ENCODE results near the gene TMEM273.

TMEM273 gene

GRCh38 chr10:49158404-49158803 is 29.8 kb downstream of the TMEM273 start:
- H3K36me3 Mint-ChIP-seq: peaks cover 68 to 75% of the 10 kb centered on the region in 2 donors
- no peaks in the 10 kb centered on the region for H3K27me3 Mint-ChIP-seq
- no peak overlapping the region for H3K27ac Mint-ChIP-seq
- peaks cover 0 to 2% of the 10 kb centered on the region in 2 donors for H3K9me3 Mint-ChIP-seq
- DNase-seq (no peak), ATAC-seq (replicated peaks) (no peak)
- H3K4me1 Mint-ChIP-seq: peaks cover 7 to 11% of the 10 kb centered on the region in 2 donors
- no peak overlapping the region for H3K4me3 Mint-ChIP-seq

GRCh38 chr10:49157229-49157628 is 31.0 kb downstream of the TMEM273 start:
- no peak for ATAC-seq (replicated peaks)
- peaks cover 4 to 17% of the 10 kb centered on the region in 2 donors for H3K4me1 Mint-ChIP-seq
- H3K4me3 Mint-ChIP-seq: no peak overlapping the region
- H3K9me3 Mint-ChIP-seq: peaks cover 0 to 2% of the 10 kb centered on the region in 2 donors
- no peak for DNase-seq
- H3K36me3 Mint-ChIP-seq: peaks cover 62 to 63% of the 10 kb centered on the region in 2 donors
- H3K27me3 Mint-ChIP-seq: no peaks in the 10 kb centered on the region
- no peak overlapping the region for H3K27ac Mint-ChIP-seq

DNA sequence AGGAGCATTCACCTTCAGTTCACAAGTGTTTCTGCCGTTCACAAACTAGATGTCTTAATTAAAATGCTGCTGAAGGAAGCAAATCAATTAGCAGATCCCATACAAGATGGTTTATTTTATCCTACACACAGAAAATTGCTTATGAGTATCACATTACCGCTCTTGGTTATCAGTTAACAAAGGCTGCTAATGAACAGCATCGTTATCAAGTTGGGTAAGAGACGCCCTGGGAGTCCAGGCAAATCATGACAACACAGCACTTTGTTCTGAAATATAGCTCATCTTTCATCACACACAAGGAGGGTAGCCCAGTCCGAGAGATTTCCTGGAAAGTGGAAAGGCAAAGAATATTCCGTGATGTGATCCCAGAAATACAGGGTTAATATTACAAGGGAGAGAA is 33.5 kb downstream of the TMEM273 start:
- no peak overlapping the region for H3K4me3 Mint-ChIP-seq
- peaks cover 41 to 43% of the 10 kb centered on the region in 2 donors for H3K36me3 Mint-ChIP-seq
- peaks cover 7 to 11% of the 10 kb centered on the region in 2 donors for H3K27me3 Mint-ChIP-seq

DNA sequence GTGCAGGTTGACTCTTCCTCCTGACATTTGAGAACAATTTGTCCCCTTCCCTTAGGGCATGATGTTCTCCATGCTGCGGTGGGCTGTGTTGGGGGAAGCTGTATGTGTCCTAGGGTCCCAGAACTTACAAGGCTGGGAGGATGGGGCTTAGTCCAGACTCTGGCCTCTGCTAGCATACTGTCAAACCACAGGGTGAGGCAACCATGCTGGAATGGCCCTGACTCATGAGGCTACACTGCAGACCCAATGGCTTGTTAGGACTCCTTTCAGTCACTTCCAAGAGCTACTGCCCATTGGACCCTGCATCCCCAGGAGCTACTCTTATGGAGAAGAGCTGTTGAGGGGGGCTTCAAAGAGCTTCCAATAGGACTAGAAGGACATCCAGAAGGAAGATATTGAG is 34.2 kb downstream of the TMEM273 start:
- Mint-ChIP-seq H3K27me3 (peaks cover 7 to 13% of the 10 kb centered on the region in 2 donors), H3K9me3 (peaks cover 0 to 2% of the 10 kb centered on the region in 2 donors), H3K36me3 (peaks cover 37 to 40% of the 10 kb centered on the region in 2 donors), H3K4me3 (no peak overlapping the region), H3K27ac (no peak overlapping the region), H3K4me1 (peaks cover 2 to 17% of the 10 kb centered on the region in 2 donors)
- ATAC-seq (replicated peaks) (no peak), DNase-seq (no peak)

More for the DNA sequence above, 33.5 kb downstream of the TMEM273 start:
- ATAC-seq (replicated peaks): no peak
- peaks cover 2 to 17% of the 10 kb centered on the region in 2 donors for H3K4me1 Mint-ChIP-seq
- H3K27ac Mint-ChIP-seq: no peak overlapping the region
- DNase-seq: no peak
- peaks cover 0 to 2% of the 10 kb centered on the region in 2 donors for H3K9me3 Mint-ChIP-seq

DNA sequence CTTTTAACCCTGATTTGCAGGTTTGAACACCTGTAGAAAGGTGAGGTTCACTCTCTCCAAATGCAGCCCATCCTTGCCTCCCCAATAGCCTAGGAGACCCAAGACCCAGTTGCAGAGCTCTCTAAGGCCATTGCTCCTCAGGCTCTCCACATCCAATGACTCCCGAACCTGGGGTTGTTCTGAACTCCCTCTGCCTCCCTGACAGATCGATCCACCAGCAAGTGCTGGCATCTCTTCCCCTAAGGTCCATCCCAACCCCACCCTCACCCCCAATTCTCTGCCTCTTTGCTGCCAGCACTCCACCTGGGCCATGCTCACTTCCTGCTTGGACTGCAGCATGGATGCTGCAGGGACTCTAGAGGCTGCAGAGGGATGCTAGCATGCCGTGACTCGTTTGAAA is 35.1 kb downstream of the TMEM273 start:
- ATAC-seq (replicated peaks) (peak; percentile 8 to 22), DNase-seq (no peak)
- peaks cover 5 to 6% of the 10 kb centered on the region in 2 donors for H3K9me3 Mint-ChIP-seq
- H3K36me3 Mint-ChIP-seq: peaks cover 38 to 41% of the 10 kb centered on the region in 2 donors
- H3K4me3 Mint-ChIP-seq: no peak overlapping the region
- H3K27ac Mint-ChIP-seq: peak overlapping the region; percentile 15
- peaks cover 7 to 22% of the 10 kb centered on the region in 2 donors for H3K4me1 Mint-ChIP-seq
- peaks cover 11 to 17% of the 10 kb centered on the region in 2 donors for H3K27me3 Mint-ChIP-seq

GRCh38 chr10:49152663-49153062 is 35.5 kb downstream of the TMEM273 start:
- Mint-ChIP-seq H3K27me3 (peaks cover 13 to 22% of the 10 kb centered on the region in 2 donors), H3K27ac (no peak overlapping the region), H3K4me1 (peaks cover 7 to 22% of the 10 kb centered on the region in 2 donors), H3K36me3 (peaks cover 36 to 40% of the 10 kb centered on the region in 2 donors), H3K9me3 (peaks cover 7 to 8% of the 10 kb centered on the region in 2 donors), H3K4me3 (no peak overlapping the region)
- no peak for DNase-seq
- ATAC-seq (replicated peaks): peak; percentile 38 to 47

DNA sequence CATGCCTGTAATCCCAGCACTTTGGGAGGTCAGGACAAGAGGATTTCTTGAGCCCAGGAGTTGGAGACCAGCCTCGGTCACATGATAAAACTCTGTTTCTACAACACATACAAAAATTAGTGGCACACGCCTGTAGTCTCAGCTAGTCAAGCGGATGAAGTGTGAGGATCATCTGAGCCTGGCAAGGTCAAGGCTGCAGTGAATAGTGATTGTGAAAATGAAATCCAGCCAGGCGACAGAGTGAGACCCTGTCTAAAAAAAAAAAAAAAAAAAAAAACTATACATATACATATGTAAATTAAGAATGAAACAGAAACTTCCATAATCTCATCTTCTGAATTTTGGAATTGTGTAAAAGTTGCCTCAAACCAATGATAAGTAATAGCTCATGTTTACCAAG is 36.2 kb downstream of the TMEM273 start:
- no peak overlapping the region for H3K4me3 Mint-ChIP-seq
- peaks cover 7 to 19% of the 10 kb centered on the region in 2 donors for H3K4me1 Mint-ChIP-seq
- H3K27me3 Mint-ChIP-seq: peaks cover 13 to 23% of the 10 kb centered on the region in 2 donors
- H3K36me3 Mint-ChIP-seq: peaks cover 30 to 35% of the 10 kb centered on the region in 2 donors
- peaks cover 7 to 10% of the 10 kb centered on the region in 2 donors for H3K9me3 Mint-ChIP-seq
- ATAC-seq (replicated peaks): no peak
- H3K27ac Mint-ChIP-seq: no peak overlapping the region
- no peak for DNase-seq

- DNase-seq: no peak
- Mint-ChIP-seq H3K9me3 (peaks cover 7 to 10% of the 10 kb centered on the region in 2 donors), H3K4me3 (no peak overlapping the region), H3K4me1 (peaks cover 5 to 14% of the 10 kb centered on the region in 2 donors), H3K27me3 (peaks cover 13 to 23% of the 10 kb centered on the region in 2 donors), H3K36me3 (peaks cover 25 to 29% of the 10 kb centered on the region in 2 donors), H3K27ac (no peak overlapping the region)
- ATAC-seq (replicated peaks): no peak
Measured at GRCh38 chr10:49151481-49151880, 36.7 kb downstream of the TMEM273 start.

DNA sequence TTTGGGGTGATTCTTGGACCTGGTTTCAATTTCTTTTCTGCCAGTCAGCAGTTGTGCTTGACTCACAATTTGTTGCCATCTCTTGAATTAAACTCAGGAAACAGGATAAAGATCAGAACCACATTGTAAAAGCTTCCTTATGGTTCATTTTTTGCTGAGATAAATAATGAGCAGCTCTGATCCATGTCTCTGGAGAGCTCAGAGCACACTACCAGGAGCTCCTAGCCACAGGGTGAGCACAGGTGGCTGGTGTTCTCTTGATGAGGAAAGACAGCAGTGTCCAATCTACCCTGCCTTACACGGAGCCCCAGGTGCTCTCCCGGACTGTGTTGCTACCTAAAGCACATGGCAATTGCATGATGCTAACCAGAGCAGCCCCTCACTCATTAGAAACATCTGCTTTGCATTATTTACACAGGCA is 37.2 kb downstream of the TMEM273 start:
- H3K27ac Mint-ChIP-seq: no peak overlapping the region
- DNase-seq: no peak
- no peak overlapping the region for H3K4me3 Mint-ChIP-seq
- H3K27me3 Mint-ChIP-seq: peaks cover 17 to 27% of the 10 kb centered on the region in 2 donors
- ATAC-seq (replicated peaks): no peak
- peaks cover 7 to 10% of the 10 kb centered on the region in 2 donors for H3K9me3 Mint-ChIP-seq
- peaks cover 5 to 12% of the 10 kb centered on the region in 2 donors for H3K4me1 Mint-ChIP-seq
- H3K36me3 Mint-ChIP-seq: peaks cover 20 to 25% of the 10 kb centered on the region in 2 donors

GRCh38 chr10:49150426-49150825 is 37.8 kb downstream of the TMEM273 start:
- Mint-ChIP-seq H3K27me3 (peaks cover 20 to 31% of the 10 kb centered on the region in 2 donors), H3K4me3 (no peak overlapping the region), H3K36me3 (peaks cover 14 to 19% of the 10 kb centered on the region in 2 donors), H3K4me1 (peaks cover 5 to 12% of the 10 kb centered on the region in 2 donors), H3K9me3 (peaks cover 7 to 10% of the 10 kb centered on the region in 2 donors), H3K27ac (no peak overlapping the region)
- ATAC-seq (replicated peaks) (no peak), DNase-seq (no peak)

DNA sequence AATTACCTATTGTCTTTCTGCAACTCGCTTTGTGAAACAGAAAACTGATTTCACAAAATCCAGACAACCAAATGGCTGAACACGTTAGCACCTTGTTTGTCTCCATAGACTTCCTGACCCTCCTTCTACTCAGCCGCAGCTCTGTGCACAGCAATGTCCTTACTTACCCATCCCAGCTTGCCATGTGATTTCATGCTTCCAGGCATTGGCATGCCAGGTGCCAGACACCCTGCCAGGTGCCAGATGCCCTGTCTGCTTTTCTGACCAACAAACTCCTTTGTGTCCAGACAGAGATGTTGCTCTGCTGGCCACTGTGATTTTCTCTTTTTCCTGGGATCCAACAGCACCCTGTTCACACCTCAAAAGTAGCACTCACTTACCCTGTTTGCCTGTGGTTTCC is 38.3 kb downstream of the TMEM273 start:
- Mint-ChIP-seq H3K9me3 (peaks cover 7 to 10% of the 10 kb centered on the region in 2 donors), H3K4me3 (no peak overlapping the region), H3K27me3 (peaks cover 23 to 32% of the 10 kb centered on the region in 2 donors), H3K36me3 (peaks cover 9 to 13% of the 10 kb centered on the region in 2 donors), H3K27ac (no peak overlapping the region), H3K4me1 (peaks cover 5 to 12% of the 10 kb centered on the region in 2 donors)
- DNase-seq (no peak), ATAC-seq (replicated peaks) (no peak)

- peaks cover 17 to 23% of the 10 kb centered on the region in 2 donors for H3K27me3 Mint-ChIP-seq
- no peak for ATAC-seq (replicated peaks)
- H3K27ac Mint-ChIP-seq: peak overlapping the region; percentile 48
- H3K4me3 Mint-ChIP-seq: no peak overlapping the region
- H3K36me3 Mint-ChIP-seq: peaks cover 3 to 5% of the 10 kb centered on the region in 2 donors
- peaks cover 7 to 11% of the 10 kb centered on the region in 2 donors for H3K9me3 Mint-ChIP-seq
- H3K4me1 Mint-ChIP-seq: peaks cover 5 to 6% of the 10 kb centered on the region in 2 donors
- DNase-seq: no peak
Measured at GRCh38 chr10:49144058-49144720, 44.0 kb downstream of the TMEM273 start.

DNA sequence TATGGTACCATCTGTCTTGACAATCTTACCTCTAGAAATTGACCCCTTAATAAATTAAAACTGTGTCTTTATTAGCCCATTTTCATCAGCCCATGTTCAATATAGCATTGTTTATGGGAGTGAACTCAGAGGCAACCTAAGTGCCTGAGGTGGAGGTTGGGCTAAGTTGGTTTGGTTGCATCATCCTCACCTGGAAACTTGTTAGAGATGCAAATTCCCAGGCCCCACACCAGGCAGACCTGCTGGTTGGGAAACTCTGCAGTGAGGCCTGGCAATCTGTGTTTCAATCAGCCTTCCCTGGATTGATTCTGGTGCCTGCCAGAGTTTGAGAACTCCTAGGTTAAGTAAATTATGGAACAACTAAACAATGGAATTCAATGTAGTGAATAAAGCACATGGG is 44.9 kb downstream of the TMEM273 start:
- Mint-ChIP-seq H3K9me3 (peaks cover 3 to 8% of the 10 kb centered on the region in 2 donors), H3K4me3 (no peak overlapping the region), H3K36me3 (peaks cover 2 to 3% of the 10 kb centered on the region in 2 donors), H3K27ac (no peak overlapping the region), H3K4me1 (peaks cover 2 to 3% of the 10 kb centered on the region in 2 donors), H3K27me3 (peaks cover 14 to 20% of the 10 kb centered on the region in 2 donors)
- ATAC-seq (replicated peaks): no peak
- no peak for DNase-seq

- Mint-ChIP-seq H3K36me3 (peaks cover 0 to 2% of the 10 kb centered on the region in 2 donors), H3K27ac (no peak overlapping the region), H3K4me1 (peaks cover 6% of the 10 kb centered on the region in 2 donors), H3K4me3 (no peak overlapping the region), H3K9me3 (peaks cover 0 to 1% of the 10 kb centered on the region in 2 donors), H3K27me3 (peaks cover 11 to 13% of the 10 kb centered on the region in 2 donors)
- DNase-seq: no peak
- no peak for ATAC-seq (replicated peaks)
Measured at GRCh38 chr10:49141541-49142332, 46.5 kb downstream of the TMEM273 start.
